HCT116 (cell line): ENCODE measurements around the gene KIR3DL2. TPM values are rescaled to one million over a fixed set of nuclear protein-coding genes. Genes with fewer than 3 reads are reported as not detected.

Source experiments
- ATAC-seq: fragments of 200-7000 bp; cut with Tn5 transposase; 2 replicates; pipeline ENCODE4 v1.9.1; 2020; ENCODE audit warnings: mild to moderate bottlenecking, moderate library complexity
- BruUV-seq: library from RNA; stranded (reverse); fragments of 400-500 nt; replicated peaks from 2 replicates; lab custom pipeline; 2021; lab: Mats Ljungman, UMichigan
- CTCF ChIA-PET: fragments of 300-600 bp; sonication (Branson Sonifier 250); formaldehyde crosslinking; loops from one replicate; lab custom pipeline; 2021; ENCODE audit warnings: antibody characterized with exemption; lab: Charles Lee
- POLR2A ChIA-PET: fragments of 300-600, 350-600 bp; sonication (Branson Sonifier 250); formaldehyde crosslinking; loops from one replicate; lab custom pipeline; 2021; ENCODE audit warnings: antibody characterized with exemption; lab: Charles Lee
- RAD21 ChIA-PET, 2 experiments: fragments of 300-600 bp; sonication (Branson Sonifier 250); formaldehyde crosslinking; loops; one replicate each; lab custom pipeline; 2023; ENCODE audit warnings: low total read pairs in 2 of 2; ENCODE audit not compliant: uncharacterized antibody in 2 of 2, unreplicated experiment in 2 of 2, low non-redundant PET in 1 of 2; lab: Charles Lee
- DNase-seq: peaks from one replicate; pipeline ENCODE4 v3.0.0-alpha.2; 2010; ENCODE audit warnings: low read depth, low spot score
- H2AFZ ChIP-seq: fragments of 200-600 bp; shearing (Covaris generic), sonication (generic); 2 replicates; pipeline ENCODE4 v1.6.1; 2017; ENCODE audit warnings: low read depth, mixed run types, mixed read lengths, antibody characterized with exemption, low read length; ENCODE audit not compliant: poor library complexity, severe bottlenecking
- H3K27ac ChIP-seq: 2 replicates; pipeline ENCODE4 v1.5.1; 2012; ENCODE audit warnings: low read depth, low read length
- H3K27me3 ChIP-seq: fragments of 200-600 bp; sonication (generic); 2 replicates; pipeline ENCODE4 v1.6.1; 2016; ENCODE audit warnings: mixed run types, low read length, mixed read lengths; ENCODE audit not compliant: insufficient read depth
- H3K36me3 ChIP-seq, 2 experiments: fragments of 200-500 bp in 1 of 2; fragments of 200-600 bp in 1 of 2; sonication (Bioruptor generic) in 1 of 2; sonication (generic) in 1 of 2; 2 replicates each; pipeline versions ENCODE4 v1.5.1 to v1.6.1; 2014 to 2016; ENCODE audit warnings: low read length in 2 of 2, inconsistent platforms in 1 of 2, mixed read lengths in 1 of 2, mixed run types in 1 of 2; ENCODE audit not compliant: insufficient read depth in 2 of 2, control insufficient read depth in 1 of 2
- H3K4me1 ChIP-seq, 2 experiments: fragments of 200-600 bp in 1 of 2; sonication (generic) in 1 of 2; 2 replicates each; pipeline versions ENCODE4 v1.5.1 to v1.6.1; 2012 to 2017; ENCODE audit warnings: low read length in 2 of 2, inconsistent platforms in 1 of 2, mild to moderate bottlenecking in 1 of 2, mixed read lengths in 1 of 2, mixed run types in 1 of 2, moderate library complexity in 1 of 2; ENCODE audit not compliant: insufficient read depth in 2 of 2, control insufficient read depth in 1 of 2
- H3K4me2 ChIP-seq: fragments of 200-600 bp; sonication (generic); 2 replicates; pipeline ENCODE4 v1.6.1; 2017; ENCODE audit warnings: mixed run types, low read length, mixed read lengths
- H3K4me3 ChIP-seq, 2 experiments: fragments of 200-600 bp in 1 of 2; sonication (generic) in 1 of 2; replicated peaks in 1 of 2; 2 replicates each; pipeline ENCODE4 v1.5.1; 2011 to 2016; ENCODE audit warnings: low read length in 2 of 2, control low read depth in 1 of 2, low read depth in 1 of 2, mild to moderate bottlenecking in 1 of 2, mixed read lengths in 1 of 2, mixed run types in 1 of 2
- H3K79me2 ChIP-seq: fragments of 200-600 bp; sonication (generic); 2 replicates; pipeline ENCODE4 v1.6.1; 2017; ENCODE audit warnings: mild to moderate bottlenecking, mixed run types, low read length, moderate library complexity, mixed read lengths; ENCODE audit not compliant: insufficient read depth
- H3K9ac ChIP-seq: fragments of 200-600 bp; sonication (generic); 2 replicates; pipeline ENCODE4 v1.6.1; 2016; ENCODE audit warnings: low read length, mixed read lengths
- H3K9me2 ChIP-seq: fragments of 200-600 bp; sonication (generic), shearing (Covaris generic); 2 replicates; pipeline ENCODE4 v1.6.1; 2017; ENCODE audit warnings: mixed run types, mild to moderate bottlenecking, moderate library complexity; ENCODE audit not compliant: insufficient read depth
- H3K9me3 ChIP-seq, 2 experiments: fragments of 200-500 bp in 1 of 2; fragments of 200-600 bp in 1 of 2; sonication (Bioruptor generic) in 1 of 2; sonication (generic) in 1 of 2; 2 replicates each; pipeline ENCODE4 v1.6.1; 2014 to 2017; ENCODE audit warnings: low read length in 2 of 2, mixed read lengths in 2 of 2, inconsistent platforms in 1 of 2, low read depth in 1 of 2, mild to moderate bottlenecking in 1 of 2, mixed run types in 1 of 2, moderate library complexity in 1 of 2; ENCODE audit not compliant: control insufficient read depth in 1 of 2, insufficient read depth in 1 of 2
- H4K20me1 ChIP-seq: fragments of 200-600 bp; sonication (generic), shearing (Covaris generic); 2 replicates; pipeline ENCODE4 v1.6.1; 2017; ENCODE audit warnings: mixed run types, mild to moderate bottlenecking, moderate library complexity; ENCODE audit not compliant: insufficient read depth
- EZH2phosphoT487 ChIP-seq: fragments of 200-600 bp; IDR thresholded peaks from 2 replicates; pipeline ENCODE4 v1.6.1; 2018; ENCODE audit warnings: antibody characterized with exemption, borderline replicate concordance
- FOSL1 ChIP-seq: IDR thresholded peaks from 2 replicates; pipeline ENCODE4 v1.6.1; 2012; ENCODE audit warnings: low read depth
- RAD21 ChIP-seq: IDR thresholded peaks from 2 replicates; pipeline ENCODE4 v1.6.1; 2012; ENCODE audit warnings: low read depth, mild to moderate bottlenecking
- SIN3A ChIP-seq: IDR thresholded peaks from 2 replicates; pipeline ENCODE4 v1.6.1; 2012; ENCODE audit warnings: low read depth
- SRF ChIP-seq: IDR thresholded peaks from 2 replicates; pipeline ENCODE4 v1.6.1; 2012; ENCODE audit warnings: low read depth
- ZFX ChIP-seq: fragments of 450-650 bp; IDR thresholded peaks from 2 replicates; pipeline ENCODE4 v1.6.1; 2017
- intact Hi-C: fragments of 100-400 bp; cut with micrococcal nuclease; formaldehyde crosslinking; loops from 2 replicates; pipeline ENCODE4 v1.10.0; 2022
- total RNA-seq: library from RNA; stranded (reverse); gene quantifications from one replicate; pipeline ENCODE4 v1.2.1, GENCODE V29; 2021; ENCODE audit not compliant: unreplicated experiment
- TF ChIP-seq, protein P1 (sequence below), 3 experiments: fragments of 200-600 bp in 1 of 3; sonication (generic) in 1 of 3; IDR thresholded peaks in 2 of 3; conservative IDR thresholded peaks in 1 of 3; 2 replicates each; pipeline ENCODE4 v1.5.1; 2012 to 2017; ENCODE audit warnings: low read depth in 2 of 3, low read length in 2 of 3, antibody characterized with exemption in 1 of 3, borderline replicate concordance in 1 of 3, control low read depth in 1 of 3, mild to moderate bottlenecking in 1 of 3, mixed read lengths in 1 of 3, mixed run types in 1 of 3, moderate library complexity in 1 of 3; ENCODE audit not compliant: insufficient read depth in 1 of 3
- TF ChIP-seq, protein P2 (sequence below): IDR thresholded peaks from 2 replicates; pipeline ENCODE4 v1.6.1; 2012; ENCODE audit warnings: low read depth
- TF ChIP-seq, protein P3 (sequence below): IDR thresholded peaks from 2 replicates; pipeline ENCODE4 v1.6.1; 2011; ENCODE audit warnings: mild to moderate bottlenecking, low read length, moderate library complexity; ENCODE audit not compliant: insufficient replicate concordance; ENCODE audit errors: extremely low read depth

Gene KIR3DL2
- total RNA-seq, 1 experiment from 2014 or later, result not detected

DNA sequence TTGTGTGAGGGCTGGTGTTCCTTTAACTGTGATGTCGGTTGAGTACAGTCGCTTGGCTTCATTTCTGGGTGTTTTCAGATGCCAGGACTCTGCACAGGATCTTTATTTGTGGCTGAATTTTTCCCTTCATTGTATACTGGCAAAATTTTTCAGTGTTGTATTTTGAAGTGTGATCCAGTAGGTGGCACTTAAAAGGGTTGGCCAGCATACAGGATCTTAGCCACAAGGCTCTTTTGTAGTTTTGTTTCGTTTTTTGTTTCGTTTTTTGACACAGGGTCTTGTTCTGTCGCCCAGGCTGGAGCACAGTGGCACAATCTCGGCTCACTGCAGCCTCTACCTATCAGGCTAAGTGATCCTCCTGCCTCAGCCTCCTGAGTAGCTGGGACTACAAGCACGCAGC is 32.5 kb downstream of the KIR3DL2 start:
- POLR2A ChIA-PET, result no interaction called here
- no TSS peak for BruUV-seq
- no peaks in the 10 kb centered on the region for H3K4me1 ChIP-seq
- H3K79me2 ChIP-seq, result no peaks in the 10 kb centered on the region
- no peak overlapping the region for H3K9ac ChIP-seq
- peak; percentile 54; the same call in 1 of the 2 replicates for ATAC-seq
- no peaks in the 10 kb centered on the region for H3K9me2 ChIP-seq
- intact Hi-C loops, result no loop called here
- no peaks in the 10 kb centered on the region for H3K36me3 ChIP-seq
- no peak overlapping the region for H3K27ac ChIP-seq
- 0 out of 2 replicates have a peak overlapping the region, but pooled peaks have one; percentile 4 for H3K4me2 ChIP-seq
- no peaks in the 10 kb centered on the region for H4K20me1 ChIP-seq
- H3K27me3 ChIP-seq, result no peaks in the 10 kb centered on the region
- no peak for TF ChIP-seq FOSL1
- TF ChIP-seq SRF, result no peak
- TF ChIP-seq RAD21, result peak; percentile 30; the same call in 1 of the 2 replicates
- TF ChIP-seq, protein P1, sequence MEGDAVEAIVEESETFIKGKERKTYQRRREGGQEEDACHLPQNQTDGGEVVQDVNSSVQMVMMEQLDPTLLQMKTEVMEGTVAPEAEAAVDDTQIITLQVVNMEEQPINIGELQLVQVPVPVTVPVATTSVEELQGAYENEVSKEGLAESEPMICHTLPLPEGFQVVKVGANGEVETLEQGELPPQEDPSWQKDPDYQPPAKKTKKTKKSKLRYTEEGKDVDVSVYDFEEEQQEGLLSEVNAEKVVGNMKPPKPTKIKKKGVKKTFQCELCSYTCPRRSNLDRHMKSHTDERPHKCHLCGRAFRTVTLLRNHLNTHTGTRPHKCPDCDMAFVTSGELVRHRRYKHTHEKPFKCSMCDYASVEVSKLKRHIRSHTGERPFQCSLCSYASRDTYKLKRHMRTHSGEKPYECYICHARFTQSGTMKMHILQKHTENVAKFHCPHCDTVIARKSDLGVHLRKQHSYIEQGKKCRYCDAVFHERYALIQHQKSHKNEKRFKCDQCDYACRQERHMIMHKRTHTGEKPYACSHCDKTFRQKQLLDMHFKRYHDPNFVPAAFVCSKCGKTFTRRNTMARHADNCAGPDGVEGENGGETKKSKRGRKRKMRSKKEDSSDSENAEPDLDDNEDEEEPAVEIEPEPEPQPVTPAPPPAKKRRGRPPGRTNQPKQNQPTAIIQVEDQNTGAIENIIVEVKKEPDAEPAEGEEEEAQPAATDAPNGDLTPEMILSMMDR (IDR thresholded peaks at IDR 0.05 in 2 of 3, conservative IDR thresholded peaks at IDR 0.05 in 1 of 3; ENCODE audit: borderline replicate concordance in 1 of 3, insufficient read depth in 1 of 3, low read depth in 2 of 3, low read length in 2 of 3), result peak; percentile 29 to 36 (median 32); a peak in 4 of 6 replicates
- CTCF ChIA-PET, result no interaction called here
- DNase-seq, result no peak
- H3K4me3 ChIP-seq, result no peak overlapping the region
- RAD21 ChIA-PET, result no interaction called here
- H2AFZ ChIP-seq, result no peak overlapping the region
- H3K9me3 ChIP-seq, result no peaks in the 10 kb centered on the region

DNA sequence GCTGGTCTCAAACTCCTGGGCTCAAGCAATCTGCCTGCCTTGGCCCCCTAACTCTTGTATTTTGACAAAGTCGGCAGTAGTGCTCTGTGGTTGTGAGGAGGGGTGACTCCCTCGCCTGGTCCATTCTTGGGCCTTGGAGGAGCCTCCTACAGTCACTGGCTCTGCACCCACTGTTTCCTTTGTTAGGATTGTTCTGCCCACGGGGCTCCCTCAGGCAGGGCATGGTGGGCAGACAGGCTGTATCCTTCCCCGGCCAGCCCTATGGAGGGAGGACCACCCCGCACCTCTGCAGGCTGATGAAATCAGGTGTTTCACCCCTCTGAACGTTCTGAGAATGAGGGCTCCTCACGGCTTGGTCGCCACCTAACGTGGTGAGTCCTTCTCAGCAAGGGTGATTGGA is 33.0 kb downstream of the KIR3DL2 start:
- H4K20me1 ChIP-seq, result no peaks in the 10 kb centered on the region
- CTCF ChIA-PET, result no interaction called here
- no peaks in the 10 kb centered on the region for H3K27me3 ChIP-seq
- H3K27ac ChIP-seq, result no peak overlapping the region
- intact Hi-C loops, result no loop called here
- RAD21 ChIA-PET, result no interaction called here
- H3K9me2 ChIP-seq, result no peaks in the 10 kb centered on the region
- TF ChIP-seq SIN3A (no peak), EZH2phosphoT487 (no peak), ZFX (no peak)
- TF ChIP-seq, protein P2, sequence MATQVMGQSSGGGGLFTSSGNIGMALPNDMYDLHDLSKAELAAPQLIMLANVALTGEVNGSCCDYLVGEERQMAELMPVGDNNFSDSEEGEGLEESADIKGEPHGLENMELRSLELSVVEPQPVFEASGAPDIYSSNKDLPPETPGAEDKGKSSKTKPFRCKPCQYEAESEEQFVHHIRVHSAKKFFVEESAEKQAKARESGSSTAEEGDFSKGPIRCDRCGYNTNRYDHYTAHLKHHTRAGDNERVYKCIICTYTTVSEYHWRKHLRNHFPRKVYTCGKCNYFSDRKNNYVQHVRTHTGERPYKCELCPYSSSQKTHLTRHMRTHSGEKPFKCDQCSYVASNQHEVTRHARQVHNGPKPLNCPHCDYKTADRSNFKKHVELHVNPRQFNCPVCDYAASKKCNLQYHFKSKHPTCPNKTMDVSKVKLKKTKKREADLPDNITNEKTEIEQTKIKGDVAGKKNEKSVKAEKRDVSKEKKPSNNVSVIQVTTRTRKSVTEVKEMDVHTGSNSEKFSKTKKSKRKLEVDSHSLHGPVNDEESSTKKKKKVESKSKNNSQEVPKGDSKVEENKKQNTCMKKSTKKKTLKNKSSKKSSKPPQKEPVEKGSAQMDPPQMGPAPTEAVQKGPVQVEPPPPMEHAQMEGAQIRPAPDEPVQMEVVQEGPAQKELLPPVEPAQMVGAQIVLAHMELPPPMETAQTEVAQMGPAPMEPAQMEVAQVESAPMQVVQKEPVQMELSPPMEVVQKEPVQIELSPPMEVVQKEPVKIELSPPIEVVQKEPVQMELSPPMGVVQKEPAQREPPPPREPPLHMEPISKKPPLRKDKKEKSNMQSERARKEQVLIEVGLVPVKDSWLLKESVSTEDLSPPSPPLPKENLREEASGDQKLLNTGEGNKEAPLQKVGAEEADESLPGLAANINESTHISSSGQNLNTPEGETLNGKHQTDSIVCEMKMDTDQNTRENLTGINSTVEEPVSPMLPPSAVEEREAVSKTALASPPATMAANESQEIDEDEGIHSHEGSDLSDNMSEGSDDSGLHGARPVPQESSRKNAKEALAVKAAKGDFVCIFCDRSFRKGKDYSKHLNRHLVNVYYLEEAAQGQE, result no peak
- TF ChIP-seq, protein P1 (IDR thresholded peaks at IDR 0.05 in 2 of 3, conservative IDR thresholded peaks at IDR 0.05 in 1 of 3; ENCODE audit: borderline replicate concordance in 1 of 3, insufficient read depth in 1 of 3, low read depth in 2 of 3, low read length in 2 of 3), result no peak
- TF ChIP-seq, protein P3, sequence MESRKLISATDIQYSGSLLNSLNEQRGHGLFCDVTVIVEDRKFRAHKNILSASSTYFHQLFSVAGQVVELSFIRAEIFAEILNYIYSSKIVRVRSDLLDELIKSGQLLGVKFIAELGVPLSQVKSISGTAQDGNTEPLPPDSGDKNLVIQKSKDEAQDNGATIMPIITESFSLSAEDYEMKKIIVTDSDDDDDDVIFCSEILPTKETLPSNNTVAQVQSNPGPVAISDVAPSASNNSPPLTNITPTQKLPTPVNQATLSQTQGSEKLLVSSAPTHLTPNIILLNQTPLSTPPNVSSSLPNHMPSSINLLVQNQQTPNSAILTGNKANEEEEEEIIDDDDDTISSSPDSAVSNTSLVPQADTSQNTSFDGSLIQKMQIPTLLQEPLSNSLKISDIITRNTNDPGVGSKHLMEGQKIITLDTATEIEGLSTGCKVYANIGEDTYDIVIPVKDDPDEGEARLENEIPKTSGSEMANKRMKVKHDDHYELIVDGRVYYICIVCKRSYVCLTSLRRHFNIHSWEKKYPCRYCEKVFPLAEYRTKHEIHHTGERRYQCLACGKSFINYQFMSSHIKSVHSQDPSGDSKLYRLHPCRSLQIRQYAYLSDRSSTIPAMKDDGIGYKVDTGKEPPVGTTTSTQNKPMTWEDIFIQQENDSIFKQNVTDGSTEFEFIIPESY, result no peak
- no TSS peak for BruUV-seq
- no peaks in the 10 kb centered on the region for H3K79me2 ChIP-seq
- no peak overlapping the region for H2AFZ ChIP-seq
- ATAC-seq (no peak), DNase-seq (no peak)
- POLR2A ChIA-PET, result no interaction called here
- no peak overlapping the region for H3K4me3 ChIP-seq
- no peak overlapping the region for H3K4me2 ChIP-seq
- H3K9ac ChIP-seq, result no peak overlapping the region
- H3K4me1 ChIP-seq, result no peaks in the 10 kb centered on the region
- H3K9me3 ChIP-seq, result no peaks in the 10 kb centered on the region
- no peaks in the 10 kb centered on the region for H3K36me3 ChIP-seq
